Fibroblast of pulmonary artery (primary cell): ENCODE measurements around the gene SIRPG.

ENCODE experiments used
- DNase-seq: peaks from one replicate; pipeline ENCODE4 v3.0.0-alpha.2; 2010; ENCODE audit warnings: low read depth
- H3K4me3 ChIP-seq: replicated peaks from 2 replicates; pipeline ENCODE4 v1.5.1; 2011; ENCODE audit warnings: low read depth, mild to moderate bottlenecking, control low read depth, low read length, moderate library complexity
- TF ChIP-seq, protein P1 (sequence below): IDR thresholded peaks from 2 replicates; pipeline ENCODE4 v1.5.1; 2011; ENCODE audit warnings: mild to moderate bottlenecking, control low read depth, low read length, inconsistent platforms; ENCODE audit errors: missing control alignments

The SIRPG gene

DNA sequence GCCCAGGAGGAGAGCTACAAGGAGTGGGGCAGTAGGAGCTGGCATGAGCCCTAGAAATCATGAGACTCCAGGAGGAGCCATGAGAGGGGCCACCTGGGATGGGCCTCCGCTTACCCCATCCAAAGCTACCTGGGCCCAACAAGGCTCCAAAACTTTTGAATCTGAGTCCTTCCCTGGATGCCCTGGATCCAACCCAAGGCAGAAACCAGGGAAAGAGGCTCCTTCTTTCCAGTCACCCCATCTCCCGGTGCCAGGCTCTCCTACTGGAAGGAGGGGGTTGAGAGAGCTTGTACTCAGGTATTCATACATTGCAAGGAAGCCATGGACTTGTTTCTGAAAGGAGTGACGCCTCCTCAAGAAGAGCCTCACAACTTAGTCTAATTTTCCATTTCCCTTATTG, 7.8 kb upstream of the SIRPG start:
- H3K4me3 ChIP-seq, result no peak overlapping the region
- no peak for DNase-seq
- TF ChIP-seq, protein P1, sequence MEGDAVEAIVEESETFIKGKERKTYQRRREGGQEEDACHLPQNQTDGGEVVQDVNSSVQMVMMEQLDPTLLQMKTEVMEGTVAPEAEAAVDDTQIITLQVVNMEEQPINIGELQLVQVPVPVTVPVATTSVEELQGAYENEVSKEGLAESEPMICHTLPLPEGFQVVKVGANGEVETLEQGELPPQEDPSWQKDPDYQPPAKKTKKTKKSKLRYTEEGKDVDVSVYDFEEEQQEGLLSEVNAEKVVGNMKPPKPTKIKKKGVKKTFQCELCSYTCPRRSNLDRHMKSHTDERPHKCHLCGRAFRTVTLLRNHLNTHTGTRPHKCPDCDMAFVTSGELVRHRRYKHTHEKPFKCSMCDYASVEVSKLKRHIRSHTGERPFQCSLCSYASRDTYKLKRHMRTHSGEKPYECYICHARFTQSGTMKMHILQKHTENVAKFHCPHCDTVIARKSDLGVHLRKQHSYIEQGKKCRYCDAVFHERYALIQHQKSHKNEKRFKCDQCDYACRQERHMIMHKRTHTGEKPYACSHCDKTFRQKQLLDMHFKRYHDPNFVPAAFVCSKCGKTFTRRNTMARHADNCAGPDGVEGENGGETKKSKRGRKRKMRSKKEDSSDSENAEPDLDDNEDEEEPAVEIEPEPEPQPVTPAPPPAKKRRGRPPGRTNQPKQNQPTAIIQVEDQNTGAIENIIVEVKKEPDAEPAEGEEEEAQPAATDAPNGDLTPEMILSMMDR, result no peak

DNA sequence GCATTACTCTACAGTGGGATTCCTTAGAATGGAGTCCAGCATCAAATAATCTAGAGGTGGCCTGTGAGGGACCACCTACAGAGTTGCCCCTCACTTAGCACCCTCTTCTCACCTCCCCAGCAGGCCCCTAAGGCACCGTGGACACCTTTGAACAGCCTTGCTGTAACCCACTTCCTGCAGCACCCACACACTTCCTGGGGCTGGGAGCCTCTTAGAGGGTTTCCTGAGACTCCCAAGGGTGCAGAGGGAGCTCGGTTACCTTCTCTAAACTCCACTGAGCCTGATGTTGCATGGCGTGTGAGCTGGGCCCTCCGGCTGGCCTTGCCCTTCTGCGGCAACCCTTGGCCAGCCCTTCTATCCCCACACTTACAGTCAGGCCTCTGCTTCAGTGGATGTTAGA, 7.3 kb upstream of the SIRPG start:
- no peak for DNase-seq
- TF ChIP-seq, protein P1, result no peak
- no peak overlapping the region for H3K4me3 ChIP-seq

DNA sequence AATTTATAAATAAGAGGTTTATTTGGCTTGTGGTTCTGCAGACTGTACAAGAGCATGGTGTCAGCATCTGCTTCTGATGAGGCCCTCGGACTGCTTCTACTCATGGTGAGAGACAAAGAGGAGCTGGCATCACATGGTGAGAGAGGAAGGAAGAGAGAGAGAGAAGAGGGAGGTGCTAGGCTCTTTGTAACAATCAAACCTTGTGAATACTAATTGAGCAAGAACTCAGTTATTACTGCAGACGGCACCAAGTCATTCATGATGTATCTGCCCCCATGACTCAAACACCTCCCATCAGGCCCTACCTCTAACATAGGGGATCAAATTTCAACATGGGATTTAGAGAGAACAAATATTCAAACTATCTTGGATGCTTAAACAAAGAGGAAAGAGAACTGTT, 6.3 kb upstream of the SIRPG start:
- no peak overlapping the region for H3K4me3 ChIP-seq
- TF ChIP-seq, protein P1, result no peak
- no peak for DNase-seq

DNA sequence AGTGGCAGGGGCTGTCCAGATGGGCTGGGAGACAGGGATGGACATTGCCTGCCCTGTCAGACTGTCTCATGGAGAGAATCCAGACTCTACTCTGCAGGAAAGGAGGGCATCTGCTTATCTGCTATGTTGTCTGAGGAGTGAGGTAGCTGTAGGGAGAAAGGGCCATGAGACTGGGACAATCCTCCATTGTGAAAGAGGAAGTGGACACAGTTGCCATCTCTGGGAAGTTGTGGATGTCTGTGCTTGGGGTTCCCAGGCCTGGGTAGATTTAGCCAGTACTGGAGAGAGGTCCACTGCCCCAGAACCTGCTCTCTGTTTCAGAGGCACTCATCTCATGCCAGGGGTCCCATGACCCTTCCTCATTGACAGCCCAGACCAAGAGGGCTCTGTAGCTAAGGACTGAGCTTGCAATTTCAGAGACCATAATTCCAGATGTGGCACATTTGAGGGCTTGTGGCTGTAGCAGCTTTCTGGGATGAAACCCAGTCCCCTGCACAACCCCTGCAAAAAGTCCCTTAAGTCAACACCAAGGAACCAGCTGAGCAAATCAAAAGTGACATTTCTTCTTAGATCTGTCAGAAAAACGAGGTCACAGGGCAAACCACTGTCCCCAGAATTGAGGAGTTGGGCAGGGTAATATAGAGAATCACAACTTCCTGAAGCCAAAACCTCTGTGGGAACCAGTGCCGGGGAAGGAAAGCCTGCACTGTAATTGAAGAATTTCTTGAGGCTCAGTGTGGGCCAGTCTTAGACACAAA, 4.1 kb upstream of the SIRPG start:
- TF ChIP-seq, protein P1, result no peak
- no peak overlapping the region for H3K4me3 ChIP-seq
- no peak for DNase-seq

DNA sequence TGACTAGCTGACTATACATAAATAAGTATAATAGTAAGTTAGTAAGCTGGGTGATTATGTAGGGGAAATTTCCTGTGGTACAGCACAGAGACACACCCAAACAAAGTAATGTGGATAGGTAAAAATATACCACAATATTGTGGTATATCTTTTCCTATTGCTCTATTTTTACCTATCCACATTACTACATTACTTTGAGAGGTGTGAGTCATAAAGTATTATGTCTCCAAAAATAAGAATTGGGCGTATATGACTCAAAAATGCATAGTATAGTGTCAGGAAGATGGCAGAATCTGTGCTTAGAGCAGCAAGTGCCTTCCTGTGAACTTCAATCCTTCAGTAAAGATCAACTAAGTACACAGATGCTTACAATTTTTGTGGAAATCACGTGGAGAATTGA, 2.7 kb upstream of the SIRPG start:
- DNase-seq, result no peak
- no peak overlapping the region for H3K4me3 ChIP-seq
- TF ChIP-seq, protein P1, result no peak

DNA sequence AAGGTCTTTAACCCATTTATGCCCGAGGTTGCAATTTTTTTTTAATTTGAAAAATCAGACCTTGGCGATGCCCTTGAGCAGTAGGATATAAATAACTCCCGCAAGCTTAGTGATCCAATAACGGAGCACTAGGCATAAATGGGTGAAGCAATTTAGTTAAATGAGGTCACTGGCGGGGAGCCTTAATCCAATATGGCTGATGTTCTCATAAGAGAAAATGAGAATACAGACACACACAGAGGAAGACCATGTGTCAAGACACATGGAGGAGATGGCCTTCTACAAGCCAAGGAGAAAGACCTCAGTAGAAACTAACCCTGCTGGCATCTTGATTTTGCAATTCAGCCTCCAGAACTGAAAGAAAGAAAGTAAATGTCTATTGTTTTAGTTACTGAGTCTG, 735 bp downstream of the SIRPG start:
- TF ChIP-seq, protein P1, result no peak

DNA sequence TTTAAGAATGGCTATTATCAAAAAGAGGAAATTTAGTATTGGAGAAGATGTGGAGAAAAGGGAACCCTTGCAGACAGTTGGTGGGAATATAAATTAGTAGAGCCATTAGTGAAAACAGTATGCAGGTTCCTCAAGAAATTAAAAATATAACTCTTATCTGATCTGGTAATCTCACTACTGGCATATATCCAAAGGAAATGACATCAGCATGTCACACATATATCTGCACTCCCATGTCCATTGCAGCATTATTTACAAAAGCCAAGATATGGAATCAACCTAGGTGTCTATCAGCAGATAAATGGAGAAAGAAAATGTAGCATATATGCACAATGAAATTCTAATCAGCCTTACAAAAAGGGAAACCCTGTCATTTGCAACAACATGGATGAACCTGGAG, 2.6 kb downstream of the SIRPG start:
- DNase-seq, result no peak
- TF ChIP-seq, protein P1, result no peak
- H3K4me3 ChIP-seq, result no peak overlapping the region

More for the DNA sequence above, 735 bp downstream of the SIRPG start:
- no peak overlapping the region for H3K4me3 ChIP-seq
- DNase-seq, result no peak
